Liver (tissue), 9 donors: ENCODE results near the gene TMEM8B. TPM values are rescaled to one million over a fixed set of nuclear protein-coding genes. Genes with fewer than 3 reads are reported as not detected.

Source experiments
- DNase-seq: peaks from one replicate; pipeline ENCODE4 v3.0.0-alpha.2; 2017; ENCODE audit warnings: low spot score
- H3K27ac ChIP-seq, 2 donors: one replicate each; pipeline ENCODE4 v1.7.0; 2013; ENCODE audit warnings: inconsistent platforms in 2 of 2, low read length in 2 of 2, control low read depth in 1 of 2, low read depth in 1 of 2, mild to moderate bottlenecking in 1 of 2
- H3K27me3 ChIP-seq, 4 donors: one replicate each; pipeline versions ENCODE4 v1.6.1 to v1.7.0; 2013; ENCODE audit warnings: low read length in 3 of 4, inconsistent platforms in 1 of 4, mild to moderate bottlenecking in 1 of 4, moderate library complexity in 1 of 4; ENCODE audit not compliant: control insufficient read depth in 4 of 4, insufficient read depth in 4 of 4
- H3K36me3 ChIP-seq, 4 donors: one replicate each; pipeline versions ENCODE4 v1.6.1 to v1.7.0; 2013; ENCODE audit warnings: low read length in 3 of 4, mild to moderate bottlenecking in 3 of 4, low read depth in 1 of 4, moderate library complexity in 1 of 4; ENCODE audit not compliant: control insufficient read depth in 4 of 4, insufficient read depth in 3 of 4
- H3K4me1 ChIP-seq, 4 donors: one replicate each; pipeline versions ENCODE4 v1.6.1 to v1.7.0; 2013; ENCODE audit warnings: low read length in 3 of 4, mild to moderate bottlenecking in 3 of 4, moderate library complexity in 1 of 4; ENCODE audit not compliant: control insufficient read depth in 4 of 4, insufficient read depth in 4 of 4
- H3K4me3 ChIP-seq, 3 donors: one replicate each; pipeline versions ENCODE4 v1.6.1 to v1.7.0; 2013; ENCODE audit warnings: low read length in 3 of 3, control low read depth in 1 of 3, low read depth in 1 of 3, mild to moderate bottlenecking in 1 of 3
- H3K9ac ChIP-seq, 2 donors: one replicate each; pipeline ENCODE4 v1.7.0; 2013; ENCODE audit warnings: low read length in 2 of 2, mild to moderate bottlenecking in 2 of 2, moderate library complexity in 2 of 2, control low read depth in 1 of 2, low read depth in 1 of 2
- H3K9me3 ChIP-seq, 4 donors: one replicate each; pipeline versions ENCODE4 v1.6.1 to v1.7.0; 2013; ENCODE audit warnings: low read length in 3 of 4; ENCODE audit not compliant: control insufficient read depth in 4 of 4
- ATF3 ChIP-seq: IDR thresholded peaks from 2 replicates; pipeline ENCODE4 v1.6.1; 2016; ENCODE audit warnings: antibody characterized with exemption
- CTCF ChIP-seq: fragments of 150-350 bp; IDR thresholded peaks from 2 replicates; pipeline ENCODE4 v1.5.1; 2017; ENCODE audit warnings: improper control_type of control experiment, low read depth, low read length; ENCODE audit not compliant: missing input control
- EGR1 ChIP-seq, 2 donors: IDR thresholded peaks; 2 replicates each; pipeline ENCODE4 v1.6.1; 2016 to 2018; ENCODE audit warnings: antibody characterized with exemption in 2 of 2, low read depth in 2 of 2
- FOXA1 ChIP-seq: IDR thresholded peaks from 2 replicates; pipeline ENCODE4 v1.6.1; 2016; ENCODE audit warnings: antibody characterized with exemption
- FOXA2 ChIP-seq: IDR thresholded peaks from 2 replicates; pipeline ENCODE4 v1.6.1; 2016; ENCODE audit warnings: antibody characterized with exemption
- GABPA ChIP-seq, 2 donors: IDR thresholded peaks in 1 of 2; conservative IDR thresholded peaks in 1 of 2; 2 replicates each; pipeline ENCODE4 v1.6.1; 2016; ENCODE audit warnings: antibody characterized with exemption in 2 of 2, mild to moderate bottlenecking in 1 of 2, moderate library complexity in 1 of 2
- HNF4A ChIP-seq, 2 donors: conservative IDR thresholded peaks; 2 replicates each; pipeline ENCODE4 v1.6.1; 2016; ENCODE audit warnings: antibody characterized with exemption in 2 of 2, mild to moderate bottlenecking in 2 of 2
- HNF4G ChIP-seq: IDR thresholded peaks from 2 replicates; pipeline ENCODE4 v1.6.1; 2016; ENCODE audit warnings: antibody characterized with exemption
- JUND ChIP-seq, 2 donors: IDR thresholded peaks; 2 replicates each; pipeline ENCODE4 v1.6.1; 2016; ENCODE audit warnings: antibody characterized with exemption in 2 of 2
- MAX ChIP-seq: IDR thresholded peaks from 2 replicates; pipeline ENCODE4 v1.6.1; 2016; ENCODE audit warnings: antibody characterized with exemption
- NR2F2 ChIP-seq: IDR thresholded peaks from 2 replicates; pipeline ENCODE4 v1.6.1; 2016; ENCODE audit warnings: antibody characterized with exemption
- RAD21 ChIP-seq, 2 donors: IDR thresholded peaks; 2 replicates each; pipeline ENCODE4 v1.6.1; 2016; ENCODE audit warnings: antibody characterized with exemption in 2 of 2, mild to moderate bottlenecking in 2 of 2
- REST ChIP-seq: IDR thresholded peaks from 2 replicates; pipeline ENCODE4 v1.6.1; 2016; ENCODE audit warnings: antibody characterized with exemption, mild to moderate bottlenecking
- RXRA ChIP-seq, 2 donors: IDR thresholded peaks; 2 replicates each; pipeline ENCODE4 v1.6.1; 2017 to 2018; ENCODE audit warnings: antibody characterized with exemption in 2 of 2, mild to moderate bottlenecking in 1 of 2
- SP1 ChIP-seq: IDR thresholded peaks from 2 replicates; pipeline ENCODE4 v1.6.1; 2018; ENCODE audit warnings: antibody characterized with exemption, mild to moderate bottlenecking
- TAF1 ChIP-seq: conservative IDR thresholded peaks from 2 replicates; pipeline ENCODE4 v1.6.1; 2016; ENCODE audit warnings: antibody characterized with exemption, mild to moderate bottlenecking
- YY1 ChIP-seq: IDR thresholded peaks from 2 replicates; pipeline ENCODE4 v1.6.1; 2016; ENCODE audit warnings: antibody characterized with exemption, mild to moderate bottlenecking
- ZBTB33 ChIP-seq: IDR thresholded peaks from 2 replicates; pipeline ENCODE4 v1.6.1; 2016; ENCODE audit warnings: antibody characterized with exemption
- polyA plus RNA-seq, 2 donors: library from polyadenylated mRNA; stranded (reverse) in 1 of 2; unstranded in 1 of 2; fragments of 200-250 nt in 1 of 2; fragments of >200 nt in 1 of 2; fragmentation: Nextera tagmentation in 1 of 2; extraction: Ambion mirVana in 1 of 2; gene quantifications; one replicate each; pipeline versions ENCODE4 v1.2.1 to v1.2.3, GENCODE V29; 2013 to 2015
- total RNA-seq, 2 donors: library from RNA; depleted of rRNA; stranded (reverse); fragments of >200 nt; gene quantifications; one replicate each; pipeline ENCODE4 v1.2.3, GENCODE V29; 2014
- donor health status: healthy.
- donor health status: healthy.
- donor health status: healthy.
- donor health status: healthy.
- donor health status: healthy.

Gene TMEM8B
- total and polyA plus RNA-seq, 4 donors, result 1.1 to 5.4 (median 2.7) TPM

- no peaks in the 10 kb centered on the region for H3K9me3 ChIP-seq
- no peak for DNase-seq
- no peak overlapping the region for H3K9ac ChIP-seq
- no peaks in the 10 kb centered on the region for H3K27me3 ChIP-seq
- TF ChIP-seq TAF1 (no peak), YY1 (no peak), RAD21 (IDR thresholded peaks at IDR 0.05) (no peak), EGR1 (IDR thresholded peaks at IDR 0.05; ENCODE audit: low read depth in 2 of 2) (no peak), ATF3 (no peak), FOXA2 (no peak), REST (no peak), HNF4G (no peak), CTCF (no peak), ZBTB33 (no peak), NR2F2 (no peak), JUND (IDR thresholded peaks at IDR 0.05) (no peak), RXRA (IDR thresholded peaks at IDR 0.05) (no peak), FOXA1 (no peak), MAX (no peak), GABPA (IDR thresholded peaks at IDR 0.05 in 1 of 2, conservative IDR thresholded peaks at IDR 0.05 in 1 of 2) (no peak), HNF4A (conservative IDR thresholded peaks at IDR 0.05) (no peak), SP1 (no peak)
- no peak overlapping the region for H3K4me3 ChIP-seq
- H3K4me1 ChIP-seq, result peaks cover 0 to 6% (median 3%) of the 10 kb centered on the region in 4 donors
- H3K36me3 ChIP-seq, result no peaks in the 10 kb centered on the region
- no peak overlapping the region for H3K27ac ChIP-seq
These were observed 9.0 kb upstream of the TMEM8B start for GRCh38 chr9:35820076-35820475.
